PC-3 (cell line): ENCODE measurements around the gene DEPDC1B. TPM values are rescaled to one million over a fixed set of nuclear protein-coding genes. Genes with fewer than 3 reads are reported as not detected.

Source experiments
- ATAC-seq: fragments of 200-7000 bp; cut with Tn5 transposase; 2 replicates; pipeline ENCODE4 v1.9.1; 2020; ENCODE audit warnings: mild to moderate bottlenecking, moderate library complexity
- BruUV-seq: library from RNA; stranded (reverse); fragments of 400-500 nt; replicated peaks from 2 replicates; lab custom pipeline; 2021; lab: Mats Ljungman, UMichigan
- CTCF ChIA-PET: fragments of 300-600 bp; sonication (Branson Sonifier 250); formaldehyde crosslinking; loops from one replicate; lab custom pipeline; 2022; ENCODE audit warnings: antibody characterized with exemption; lab: Charles Lee
- POLR2A ChIA-PET: fragments of 300-600 bp; sonication (Branson Sonifier 250); formaldehyde crosslinking; loops from one replicate; lab custom pipeline; 2022; ENCODE audit warnings: antibody characterized with exemption; ENCODE audit not compliant: unreplicated experiment; lab: Charles Lee
- DNase-seq: peaks from one replicate; pipeline ENCODE4 v3.0.0-alpha.2; 2015
- H2AFZ ChIP-seq: fragments of 300-600 bp; sonication (generic); 2 replicates; pipeline ENCODE4 v1.6.0; 2016; ENCODE audit warnings: antibody characterized with exemption, low read length
- H3F3A ChIP-seq: fragments of 300-600 bp; sonication (generic); one replicate; pipeline ENCODE4 v1.6.0; 2017; ENCODE audit warnings: antibody characterized with exemption, low read length, control low read depth, mild to moderate bottlenecking; ENCODE audit not compliant: unreplicated experiment
- H3K27ac ChIP-seq: fragments of 300-600 bp; sonication (generic); 2 replicates; pipeline ENCODE4 v1.5.1; 2016; ENCODE audit warnings: mild to moderate bottlenecking, low read length
- H3K27me3 ChIP-seq: fragments of 300-600 bp; sonication (generic); 2 replicates; pipeline ENCODE4 v1.6.1; 2016; ENCODE audit warnings: low read length, mixed read lengths
- H3K36me3 ChIP-seq: fragments of 300-600 bp; sonication (generic); 2 replicates; pipeline ENCODE4 v1.6.1; 2016; ENCODE audit warnings: low read depth, mixed run types, low read length, mixed read lengths
- H3K4me1 ChIP-seq: fragments of 300-600 bp; sonication (generic); 2 replicates; pipeline ENCODE4 v1.5.1; 2016; ENCODE audit warnings: low read length; ENCODE audit not compliant: insufficient read depth
- H3K4me2 ChIP-seq: fragments of 300-600 bp; sonication (generic); 2 replicates; pipeline ENCODE4 v1.6.0; 2016; ENCODE audit warnings: low read length
- H3K4me3 ChIP-seq: fragments of 300-600 bp; sonication (generic); 2 replicates; pipeline ENCODE4 v1.5.1; 2016; ENCODE audit warnings: mild to moderate bottlenecking, low read length, mixed read lengths
- H3K79me2 ChIP-seq: fragments of 300-600 bp; sonication (generic); 2 replicates; pipeline ENCODE4 v1.6.1; 2017; ENCODE audit warnings: low read length, mixed read lengths
- H3K9ac ChIP-seq: fragments of 300-600 bp; sonication (generic); 2 replicates; pipeline ENCODE4 v1.6.0; 2016; ENCODE audit warnings: mild to moderate bottlenecking, low read length
- H3K9me2 ChIP-seq: fragments of 300-600 bp; sonication (generic); replicated peaks from 2 replicates; pipeline ENCODE4 v1.6.1; 2016; ENCODE audit warnings: mixed run types, low read length, mixed read lengths
- H3K9me3 ChIP-seq: fragments of 300-600 bp; sonication (generic); 2 replicates; pipeline ENCODE4 v1.6.1; 2016; ENCODE audit warnings: low read length, mixed read lengths
- H4K20me1 ChIP-seq: fragments of 300-600 bp; sonication (generic); 2 replicates; pipeline ENCODE4 v1.6.1; 2016; ENCODE audit warnings: low read length, mixed read lengths
- CTCF ChIP-seq: fragments of 300-600 bp; sonication (generic); conservative IDR thresholded peaks from 2 replicates; pipeline ENCODE4 v1.5.1; 2017; ENCODE audit warnings: antibody characterized with exemption, low read depth, mild to moderate bottlenecking, low read length
- EZH2 ChIP-seq: fragments of 300-600 bp; sonication (generic); IDR thresholded peaks from one replicate; pipeline ENCODE4 v1.6.1; 2017; ENCODE audit warnings: antibody characterized with exemption, mild to moderate bottlenecking, low read length; ENCODE audit not compliant: unreplicated experiment
- intact Hi-C: fragments of 100-400 bp; cut with micrococcal nuclease; formaldehyde crosslinking; loops from 2 replicates; pipeline ENCODE4 v1.9.0; 2023
- total RNA-seq: library from RNA; depleted of rRNA; stranded (reverse); fragments of >200 nt; gene quantifications from 2 replicates; pipeline ENCODE4 v1.2.3, GENCODE V29; 2014

Gene DEPDC1B
- total RNA-seq, 1 experiment from 2014 or later: 22.7 TPM

DNA sequence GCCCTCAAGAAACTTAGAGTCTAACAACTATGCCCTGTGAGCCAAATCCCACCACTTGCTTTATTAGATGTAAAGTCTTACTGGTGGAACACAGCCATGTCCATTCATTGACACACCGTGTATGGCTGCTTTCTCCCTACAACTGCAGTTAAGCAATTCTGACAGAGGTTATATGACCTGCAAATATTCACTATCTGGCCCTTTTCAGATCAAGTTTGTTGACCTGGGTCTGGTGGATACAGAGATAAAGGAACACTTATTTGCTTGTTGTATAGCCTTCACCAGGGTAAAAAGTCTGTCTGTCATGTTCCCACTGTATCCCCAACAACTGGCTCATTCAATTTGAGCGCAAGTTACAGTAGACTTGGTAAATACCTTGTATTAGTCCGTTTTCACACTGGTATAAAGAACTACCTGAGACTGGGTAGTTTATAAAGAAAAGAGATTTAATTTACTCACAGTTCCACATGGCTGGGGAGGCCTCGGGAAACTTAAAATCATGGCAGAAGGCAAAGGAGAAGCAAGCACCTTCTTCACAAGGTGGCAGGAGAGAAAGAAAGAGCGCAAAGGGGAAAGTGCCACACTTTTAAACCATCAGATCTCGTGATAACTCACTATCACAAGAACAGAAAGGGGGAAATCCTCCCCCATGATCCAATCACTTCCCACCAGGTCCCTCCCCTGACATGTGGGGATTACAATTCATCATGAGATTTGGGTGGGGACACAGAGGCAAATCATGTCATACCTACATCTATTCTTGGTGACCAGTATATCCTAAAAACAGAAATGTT is 27.9 kb downstream of the DEPDC1B start:
- no peak overlapping the region for H3K9ac ChIP-seq
- DNase-seq (no peak), ATAC-seq (no peak)
- ChIA-PET POLR2A (no interaction called here), CTCF (no interaction called here)
- no peaks in the 10 kb centered on the region for H3K36me3 ChIP-seq
- intact Hi-C loops: no loop called here
- BruUV-seq: no TSS peak
- no peak overlapping the region for H3K4me2 ChIP-seq
- no peaks in the 10 kb centered on the region for H3K9me3 ChIP-seq
- H3F3A ChIP-seq: no peaks in the 10 kb centered on the region
- H2AFZ ChIP-seq: no peak overlapping the region
- no peak overlapping the region for H3K4me3 ChIP-seq
- TF ChIP-seq CTCF (no peak), EZH2 (no peak)
- no peaks in the 10 kb centered on the region for H3K9me2 ChIP-seq
- peaks cover 37% of the 10 kb centered on the region for H3K79me2 ChIP-seq
- H3K27ac ChIP-seq: no peak overlapping the region
- no peaks in the 10 kb centered on the region for H4K20me1 ChIP-seq
- H3K4me1 ChIP-seq: no peaks in the 10 kb centered on the region
- no peaks in the 10 kb centered on the region for H3K27me3 ChIP-seq

DNA sequence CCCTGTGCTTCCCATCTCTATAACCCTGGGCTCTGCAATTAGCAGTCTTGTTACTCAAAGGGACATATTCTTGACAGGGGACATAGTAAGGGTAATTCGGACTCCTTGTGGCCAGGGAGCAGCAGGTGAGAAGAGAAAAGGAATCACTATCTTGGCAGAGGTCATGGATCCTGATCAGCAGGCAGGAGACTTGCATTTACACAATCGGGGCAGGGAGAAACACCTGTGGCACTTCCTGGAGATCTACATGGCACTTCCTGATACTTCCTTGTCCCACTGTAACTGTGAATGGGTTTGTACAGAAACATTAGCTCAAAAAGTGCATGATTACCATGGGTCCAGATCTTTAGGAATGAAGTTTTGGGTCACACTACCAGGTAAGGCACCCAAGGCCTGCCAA is 29.2 kb downstream of the DEPDC1B start:
- intact Hi-C loops: no loop called here
- no peak for ATAC-seq

More for the DNA sequence above, 29.2 kb downstream of the DEPDC1B start:
- Histone ChIP-seq H3K79me2 (peaks cover 28% of the 10 kb centered on the region), H3K9me2 (no peaks in the 10 kb centered on the region), H3K9me3 (no peaks in the 10 kb centered on the region), H3K27ac (no peak overlapping the region), H2AFZ (no peak overlapping the region), H3K4me2 (no peak overlapping the region), H3K4me3 (no peak overlapping the region), H4K20me1 (no peaks in the 10 kb centered on the region), H3K9ac (no peak overlapping the region), H3K27me3 (no peaks in the 10 kb centered on the region), H3K4me1 (no peaks in the 10 kb centered on the region), H3K36me3 (no peaks in the 10 kb centered on the region), H3F3A (no peaks in the 10 kb centered on the region)
- BruUV-seq: no TSS peak
- ChIA-PET CTCF (no interaction called here), POLR2A (no interaction called here)
- DNase-seq: no peak
- TF ChIP-seq CTCF (no peak), EZH2 (no peak)
